K562 (cell line): ENCODE measurements around the gene PRELID3B. TPM values are rescaled to one million over a fixed set of nuclear protein-coding genes. Genes with fewer than 3 reads are reported as not detected.
A peak's percentile ranks its signal among the peaks of the same experiment; 100 is the strongest.

Experiments used
- ATAC-seq: fragments of 200-7000 bp; cut with Tn5 transposase; 3 replicates; pipeline ENCODE4 v1.9.1; 2020; ENCODE audit warnings: moderate library complexity
- BruUV-seq: library from RNA; stranded (reverse); fragments of 400-500 nt; replicated peaks from 2 replicates; lab custom pipeline; 2021; lab: Mats Ljungman, UMichigan
- CTCF ChIA-PET: fragments of 300-600 bp; formaldehyde crosslinking; extraction: SDS; loops from one replicate; lab custom pipeline; 2021; ENCODE audit warnings: low intra/inter-chr PET ratio; lab: Yijun Ruan, JAX
- POLR2A ChIA-PET: fragments of 300-600, 350-650 bp; sonication (Branson Sonifier 250); formaldehyde crosslinking; extraction: SDS; loops from one replicate; lab custom pipeline; 2021; ENCODE audit warnings: antibody characterized with exemption, inconsistent platforms; lab: Yijun Ruan, JAX
- DNase-seq, 4 experiments: peaks; one replicate each; pipeline versions ENCODE4 v3.0.0 to v3.0.0-alpha.2; 2011 to 2018; ENCODE audit warnings: low spot score in 3 of 4, mixed read lengths in 3 of 4; ENCODE audit errors: extremely low read depth in 1 of 4
- FAIRE-seq: peaks from 2 replicates; lab custom pipeline; 2011; peaks lifted over from hg19 to GRCh38; lab: Jason Lieb, UNC
- H2AFZ ChIP-seq: 2 replicates; pipeline ENCODE4 v1.6.0; 2011; ENCODE audit warnings: low read depth, low read length, control low read depth, inconsistent platforms
- H3K27ac ChIP-seq: fragments of 200-600 bp; 3 replicates; pipeline ENCODE4 v1.8.0; 2011; ENCODE audit warnings: low read depth, mild to moderate bottlenecking, control low read depth, inconsistent platforms, low read length, moderate library complexity, mixed read lengths; ENCODE audit errors: extremely low read depth
- H3K27me3 ChIP-seq, 2 experiments: fragments of 300-600 bp in 1 of 2; 2 replicates in 1 of 2; 3 replicates in 1 of 2; pipeline versions ENCODE4 v1.6.0 to v1.8.0; 2011; ENCODE audit warnings: inconsistent platforms in 2 of 2, low read length in 2 of 2, mild to moderate bottlenecking in 1 of 2, mixed read lengths in 1 of 2, moderate library complexity in 1 of 2; ENCODE audit not compliant: control insufficient read depth in 2 of 2, insufficient read depth in 2 of 2
- H3K36me3 ChIP-seq: fragments of 300-600 bp; 3 replicates; pipeline ENCODE4 v1.8.0; 2011; ENCODE audit warnings: mild to moderate bottlenecking, low read length, inconsistent platforms; ENCODE audit not compliant: control insufficient read depth, insufficient read depth
- H3K4me1 ChIP-seq, 2 experiments: fragments of 200-600 bp in 1 of 2; replicated peaks in 1 of 2; 2 replicates in 1 of 2; 3 replicates in 1 of 2; pipeline versions ENCODE4 v1.5.1 to v1.8.0; 2011; ENCODE audit warnings: inconsistent platforms in 2 of 2, low read length in 2 of 2, mild to moderate bottlenecking in 1 of 2, mixed read lengths in 1 of 2, moderate library complexity in 1 of 2; ENCODE audit not compliant: control insufficient read depth in 2 of 2, insufficient read depth in 2 of 2
- H3K4me2 ChIP-seq: 2 replicates; pipeline ENCODE4 v1.6.1; 2011; ENCODE audit warnings: low read length, control low read depth, inconsistent platforms, mixed read lengths; ENCODE audit not compliant: insufficient read depth
- H3K4me3 ChIP-seq: fragments of 200-600 bp; sonication (generic), shearing (Covaris generic); 2 replicates; pipeline ENCODE4 v1.5.1; 2016; ENCODE audit warnings: control low read depth, inconsistent platforms
- H3K79me2 ChIP-seq: fragments of 200-600 bp; 3 replicates; pipeline ENCODE4 v1.8.0; 2011; ENCODE audit warnings: low read length, inconsistent platforms; ENCODE audit not compliant: control insufficient read depth, insufficient read depth
- H3K9ac ChIP-seq, 2 experiments: 2 replicates each; pipeline versions ENCODE4 v1.6.0 to v1.6.1; 2011; ENCODE audit warnings: low read depth in 2 of 2, low read length in 2 of 2, control low read depth in 1 of 2, inconsistent platforms in 1 of 2, mild to moderate bottlenecking in 1 of 2, mixed read lengths in 1 of 2; ENCODE audit not compliant: insufficient read depth in 1 of 2
- H3K9me1 ChIP-seq: one replicate; pipeline ENCODE4 v1.6.0; 2011; ENCODE audit warnings: inconsistent platforms, mild to moderate bottlenecking, low read length, moderate library complexity; ENCODE audit not compliant: control insufficient read depth, insufficient read depth
- H3K9me3 ChIP-seq: replicated peaks from 2 replicates; pipeline ENCODE4 v1.5.1; 2011; ENCODE audit warnings: low read depth, low read length, inconsistent platforms; ENCODE audit not compliant: control insufficient read depth, insufficient read depth
- H4K20me1 ChIP-seq: replicated peaks from 2 replicates; pipeline ENCODE4 v1.6.1; 2011; ENCODE audit warnings: low read length, inconsistent platforms, mixed read lengths; ENCODE audit not compliant: control insufficient read depth, insufficient read depth
- EWSR1 ChIP-seq: fragments of 450-650 bp; IDR thresholded peaks from 2 replicates; pipeline ENCODE4 v1.6.1; 2018; ENCODE audit warnings: borderline replicate concordance, mild to moderate bottlenecking, low read depth, moderate library complexity; ENCODE audit not compliant: partially characterized antibody
- ID3 ChIP-seq, 2 experiments: fragments of 250-450 bp in 1 of 2; fragments of 450-650 bp in 1 of 2; sonication (Bioruptor Pico) in 1 of 2; IDR thresholded peaks; 2 replicates each; pipeline versions ENCODE4 v1.6.1 to v1.8.0; 2016 to 2021; ENCODE audit warnings: mild to moderate bottlenecking in 2 of 2, moderate library complexity in 2 of 2, missing compliant biosample characterization in 1 of 2, missing genetic modification characterization in 1 of 2
- NCOA2 ChIP-seq, 2 experiments: fragments of 450-650 bp; IDR thresholded peaks; 2 replicates each; pipeline ENCODE4 v1.6.1; 2018; ENCODE audit warnings: mild to moderate bottlenecking in 2 of 2, moderate library complexity in 1 of 2; ENCODE audit not compliant: partially characterized antibody in 2 of 2
- POLR2A ChIP-seq: fragments of 450-650 bp; conservative IDR thresholded peaks from 2 replicates; pipeline ENCODE4 v1.6.1; 2016
- POLR2B ChIP-seq: fragments of 450-650 bp; IDR thresholded peaks from 2 replicates; pipeline ENCODE4 v1.6.1; 2018; ENCODE audit warnings: low read depth; ENCODE audit not compliant: partially characterized antibody
- SUPT5H ChIP-seq: fragments of 450-650 bp; IDR thresholded peaks from 2 replicates; pipeline ENCODE4 v1.6.1; 2016
- THRB ChIP-seq: fragments of 450-650 bp; formaldehyde crosslinking; conservative IDR thresholded peaks from 2 replicates; pipeline ENCODE4 v1.4.0; 2022; ENCODE audit warnings: mild to moderate bottlenecking, missing genetic modification characterization
- U2AF2 ChIP-seq: fragments of 200-400 bp; formaldehyde crosslinking; optimal IDR thresholded peaks from 2 replicates; pipeline ENCODE3; 2017; ENCODE audit warnings: low read depth, mild to moderate bottlenecking, low read length
- WGBS: fragments of 100-300 bp; shearing (Covaris generic); methylation state at CpG from one replicate; pipeline ENCODE4 v1.1.6; 2016; ENCODE audit warnings: low coverage, mixed read lengths; ENCODE audit not compliant: insufficient coverage; ENCODE audit errors: missing lambda C conversion rate; 5-methylcytosine and 5-hydroxymethylcytosine counted together
- in situ Hi-C: fragments of 300-500 bp; cut with MboI; formaldehyde crosslinking; loops from 4 replicates; pipeline ENCODE4 v1.15.0; 2018; ENCODE audit warnings: inconsistent platforms, mixed read lengths
- intact Hi-C: fragments of 100-400 bp; cut with micrococcal nuclease; formaldehyde crosslinking; loops from 2 replicates; pipeline ENCODE4 v1.14.2; 2022
- polyA plus RNA-seq, 8 experiments: library from polyadenylated mRNA; depleted of rRNA in 4 of 8; stranded (reverse) in 5 of 8; unstranded in 3 of 8; fragments of >200 nt; fragmentation: Nextera tagmentation in 2 of 8; fragmentation: Illumina TruSeq in 1 of 8; extraction: Ambion mirVana in 2 of 8; extraction: Trizol in 1 of 8; gene quantifications; 2 replicates each; pipeline versions ENCODE4 v1.2.1 to v1.2.3, GENCODE V29; 2011 to 2014; ENCODE audit warnings: inconsistent platforms in 1 of 8, missing spikeins in 1 of 8
- total RNA-seq, 7 experiments: library from RNA; depleted of rRNA in 6 of 7; stranded (reverse); fragments of >200 nt in 6 of 7; fragmentation: Illumina TruSeq in 2 of 7; extraction: Trizol in 2 of 7; gene quantifications; 2 replicates each; pipeline versions ENCODE4 v1.2.1 to v1.2.3, GENCODE V29; 2011 to 2021; ENCODE audit warnings: low replicate concordance in 1 of 7

Gene PRELID3B
- total and polyA plus RNA-seq, 9 of the 15 experiments (the other 6 are each of a cell fraction or from before 2014, with no cell fraction given) = 77.0 to 186 (median 101) TPM

DNA sequence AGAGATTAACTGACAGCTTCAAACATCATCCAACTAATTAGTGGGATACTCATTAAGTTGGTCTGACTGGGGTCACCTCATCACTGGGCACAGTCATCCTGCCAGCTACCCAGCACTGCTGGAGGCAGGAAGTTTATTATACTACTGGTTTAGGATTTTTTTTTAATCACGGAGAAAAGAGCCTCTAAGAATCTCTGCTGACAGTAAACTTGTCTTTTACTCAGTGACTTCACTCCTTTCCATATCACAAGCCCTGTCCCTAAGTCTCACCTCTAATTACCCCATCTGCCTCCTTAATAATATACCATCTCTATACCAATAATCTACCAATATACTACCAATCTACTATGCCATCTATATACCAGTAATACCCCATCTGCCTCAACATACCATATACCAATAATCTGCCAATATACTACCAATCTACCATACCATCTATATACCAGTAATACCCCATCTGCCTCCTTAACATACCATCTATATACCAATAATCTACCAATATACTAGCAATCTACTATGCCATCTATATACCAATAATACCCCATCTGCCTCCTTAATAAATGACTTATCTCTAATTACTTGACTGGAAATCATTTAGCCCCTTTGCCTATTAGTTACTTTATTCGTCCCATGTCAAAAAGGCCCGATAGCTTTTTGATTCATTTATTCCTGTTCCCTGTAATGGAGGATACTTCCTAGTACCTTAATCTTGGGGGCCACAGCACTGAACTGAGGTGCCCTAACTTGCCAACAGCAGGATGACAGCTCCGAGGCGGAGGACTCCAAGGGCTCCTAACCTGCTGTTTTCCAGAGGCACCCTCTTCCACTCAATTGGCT is 15.5 kb downstream of the PRELID3B start:
- H3K36me3 ChIP-seq = peaks cover 94% of the 10 kb centered on the region
- no peaks in the 10 kb centered on the region for H3K9me1 ChIP-seq
- no peaks in the 10 kb centered on the region; the same call in 1 of the 2 replicates for H4K20me1 ChIP-seq
- WGBS = 91% methylated on average over 5 of the region's 5 CpGs
- peaks cover 26% of the 10 kb centered on the region in 2 experiments; a peak in 4 of 5 replicates for H3K4me1 ChIP-seq
- ChIA-PET CTCF (no interaction called here), POLR2A (interaction anchor here (1.0 to 1.2 kb wide), 2 partner anchors 9 to 26 kb away, joined by 3 to 5 read pairs; no protein-coding TSS in a partner anchor)
- TF ChIP-seq SUPT5H (peak; percentile 56; the same call in 1 of the 2 replicates), U2AF2 (no peak), THRB (CRISPR knock-in tag) (0 out of 2 replicates have a peak, but pooled peaks have one; percentile 16), NCOA2 (IDR thresholded peaks at IDR 0.05; ENCODE audit: partially characterized antibody in 2 of 2) (no peak), ID3 (CRISPR knock-in tag; IDR thresholded peaks at IDR 0.05) (no peak), ID3 (tag; IDR thresholded peaks at IDR 0.05) (no peak), POLR2A (peak; percentile 61; the same call in 1 of the 2 replicates), POLR2B (peak; percentile 28), EWSR1 (peak; percentile 34)
- no peak for DNase-seq
- ATAC-seq = no peak
- in situ Hi-C loops = no loop called here
- H2AFZ ChIP-seq = no peak overlapping the region
- no peak overlapping the region for H3K4me3 ChIP-seq
- BruUV-seq = no TSS peak
- no peak overlapping the region for H3K4me2 ChIP-seq
- H3K9me3 ChIP-seq = no peaks in the 10 kb centered on the region
- intact Hi-C loops = no loop called here
- peak overlapping the region in 1 of 2 experiments; percentile 31; a peak in 1 of 4 replicates for H3K9ac ChIP-seq
- H3K27ac ChIP-seq = no peak overlapping the region
- H3K79me2 ChIP-seq = peaks cover 97% of the 10 kb centered on the region
- no peak for FAIRE-seq
- H3K27me3 ChIP-seq = no peaks in the 10 kb centered on the region
